HUES6 (cell line): ENCODE measurements around the gene ADAP1.
"Not testable (repeated sequence)": the region's sequence is repeated elsewhere in the genome, so short reads cannot be mapped to it uniquely, and the experiment has no call there.

Experiments
- H3K27ac ChIP-seq: 2 replicates; pipeline ENCODE4 v1.7.0; 2013; ENCODE audit warnings: low read depth, mild to moderate bottlenecking, low read length, inconsistent platforms
- H3K27me3 ChIP-seq: 2 replicates; pipeline ENCODE4 v1.6.1; 2013; ENCODE audit warnings: low read length; ENCODE audit not compliant: control insufficient read depth, insufficient read depth
- H3K36me3 ChIP-seq: 2 replicates; pipeline ENCODE4 v1.6.1; 2013; ENCODE audit warnings: low read length; ENCODE audit not compliant: control insufficient read depth, insufficient read depth
- H3K4me1 ChIP-seq: 2 replicates; pipeline ENCODE4 v1.6.1; 2013; ENCODE audit warnings: low read length; ENCODE audit not compliant: control insufficient read depth, insufficient read depth
- H3K4me3 ChIP-seq: 2 replicates; pipeline ENCODE4 v1.5.1; 2013; ENCODE audit warnings: low read depth, low read length
- H3K9ac ChIP-seq: one replicate; pipeline ENCODE4 v1.6.1; 2013; ENCODE audit warnings: mild to moderate bottlenecking, low read length
- H3K9me3 ChIP-seq: 2 replicates; pipeline ENCODE4 v1.6.1; 2013; ENCODE audit warnings: low read depth, low read length; ENCODE audit not compliant: control insufficient read depth, insufficient read depth

ADAP1 gene

DNA sequence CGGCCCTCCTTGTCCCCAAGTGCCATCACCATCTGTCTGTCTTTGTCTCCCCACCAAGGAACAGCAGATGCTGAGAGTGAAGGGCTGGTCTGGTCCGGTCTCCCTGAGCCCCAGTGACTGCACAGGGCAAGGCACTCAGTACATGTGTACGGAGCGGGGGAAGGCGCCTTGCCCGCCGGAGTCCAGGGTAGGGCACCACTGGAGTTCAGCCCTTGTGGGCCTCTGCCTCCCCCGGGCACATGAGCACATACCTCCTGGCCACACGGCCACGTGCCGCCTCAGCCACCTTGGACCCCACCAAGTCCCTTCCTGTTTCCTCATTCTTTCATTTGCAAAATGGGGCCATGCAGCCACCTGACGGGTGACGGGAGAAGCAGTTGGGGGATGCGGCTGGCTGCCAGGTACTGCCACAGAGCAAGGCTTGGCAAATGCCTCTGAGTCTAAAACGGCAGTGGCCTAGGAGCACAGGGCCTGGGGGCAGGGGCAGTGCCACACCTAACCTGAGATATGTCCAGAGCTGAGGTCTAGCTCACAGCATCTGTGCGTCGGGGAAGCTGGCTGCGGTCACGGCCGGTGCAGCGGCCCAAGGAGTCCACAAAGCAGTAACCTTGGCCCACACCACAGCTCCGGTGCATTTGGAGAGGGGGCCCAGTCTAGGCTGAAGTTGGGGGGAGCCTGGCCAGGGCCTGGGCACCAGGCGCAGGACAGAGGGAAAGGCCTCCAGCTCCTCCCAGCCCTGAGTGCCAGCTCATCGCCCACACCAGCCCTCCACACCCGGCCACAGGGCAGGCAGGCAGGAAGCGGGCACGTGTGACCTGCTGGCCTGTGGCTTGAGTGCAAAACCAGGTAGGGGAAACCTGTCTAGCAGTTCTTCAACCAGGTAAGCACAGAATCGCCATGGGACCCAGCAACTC lies 5.2 kb downstream of the ADAP1 start:
- no peak overlapping the region for H3K4me3 ChIP-seq
- H3K9ac ChIP-seq, result no peak overlapping the region
- H3K9me3 ChIP-seq, result no peaks in the 10 kb centered on the region
- peaks cover 19% of the 10 kb centered on the region for H3K27me3 ChIP-seq
- no peaks in the 10 kb centered on the region for H3K36me3 ChIP-seq
- H3K4me1 ChIP-seq, result peaks cover 22% of the 10 kb centered on the region
- no peak overlapping the region for H3K27ac ChIP-seq

DNA sequence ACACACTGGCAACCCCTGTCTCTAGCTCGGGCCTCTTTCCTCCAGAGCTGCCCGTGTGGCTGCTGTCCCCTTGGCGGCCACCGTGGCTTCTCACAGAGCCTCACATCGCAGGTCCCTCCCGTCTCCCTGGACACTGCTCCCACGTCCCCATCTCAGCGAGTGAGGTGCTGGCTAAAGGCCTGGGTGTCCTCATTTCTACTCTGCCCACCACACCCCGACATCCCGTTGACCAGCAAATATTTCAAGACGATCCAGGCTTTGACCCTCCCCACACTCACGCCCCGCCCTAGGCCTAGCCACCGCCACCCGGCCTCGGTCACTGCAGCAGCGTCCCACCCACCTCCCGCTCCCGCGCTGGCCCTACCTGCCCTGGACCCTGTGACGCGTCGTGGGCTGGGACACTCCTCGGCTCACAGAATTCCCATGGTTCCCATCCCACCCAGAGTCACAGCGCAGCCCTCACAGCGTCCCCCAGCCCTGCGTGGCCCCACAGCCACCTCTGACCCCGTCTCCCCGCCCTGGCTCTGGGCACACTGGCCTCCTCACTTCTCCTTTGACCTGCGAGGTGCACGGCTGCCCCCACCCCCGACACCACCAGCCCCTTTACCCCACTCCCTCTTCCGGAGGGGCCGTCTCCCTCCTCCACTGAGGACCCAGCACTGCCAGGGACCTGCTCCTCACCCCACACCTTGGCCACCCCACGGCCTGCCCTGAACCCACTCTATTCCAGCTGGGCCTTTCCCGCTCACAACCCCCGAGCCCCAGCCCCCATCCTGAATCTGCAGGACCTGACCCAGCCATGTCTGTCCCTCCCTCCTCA lies 6.9 kb downstream of the ADAP1 start:
- Histone ChIP-seq H3K9me3 (no peaks in the 10 kb centered on the region), H3K27ac (no peak overlapping the region), H3K4me1 (peaks cover 22% of the 10 kb centered on the region), H3K36me3 (no peaks in the 10 kb centered on the region), H3K27me3 (peaks cover 10% of the 10 kb centered on the region), H3K9ac (no peak overlapping the region), H3K4me3 (no peak overlapping the region)

DNA sequence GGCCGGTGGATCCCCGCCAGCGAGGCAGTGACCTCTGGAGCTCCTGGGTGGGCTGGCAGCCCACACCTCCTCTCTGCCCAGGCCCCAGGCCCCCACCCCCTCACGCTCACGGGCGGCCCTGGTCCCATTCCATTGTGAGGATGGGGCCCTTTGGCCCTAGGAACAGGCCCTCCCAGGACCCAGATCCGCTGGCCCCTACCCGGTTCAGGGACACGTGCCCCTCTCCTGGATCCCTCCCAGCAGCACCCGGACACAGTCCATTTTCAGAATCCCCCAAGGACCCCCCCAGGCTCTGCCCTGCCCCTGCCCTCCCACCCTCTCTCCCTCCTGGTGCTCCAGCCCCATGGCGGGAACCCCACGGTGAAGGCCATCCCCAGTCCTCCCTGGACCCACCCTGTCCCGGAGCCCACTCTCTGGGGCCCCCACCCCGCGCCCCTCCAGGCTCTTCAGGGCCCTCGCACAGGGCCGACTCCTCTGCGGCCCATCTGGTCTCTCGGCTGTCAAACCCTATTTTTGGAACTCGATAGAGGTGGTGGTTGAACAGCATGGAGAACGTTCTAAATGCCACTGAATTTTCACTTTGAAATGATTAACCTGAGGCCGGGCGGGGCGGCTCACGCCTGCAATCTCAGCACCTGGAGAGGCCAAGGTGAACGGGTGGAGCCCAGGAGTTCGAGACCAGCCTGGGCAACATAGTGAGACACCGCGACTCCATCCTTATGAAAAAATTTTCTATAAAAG lies 8.1 kb downstream of the ADAP1 start:
- no peaks in the 10 kb centered on the region for H3K9me3 ChIP-seq
- H3K4me3 ChIP-seq, result no peak overlapping the region
- peaks cover 13% of the 10 kb centered on the region; the same call in 1 of the 2 replicates for H3K27me3 ChIP-seq
- no peak overlapping the region for H3K9ac ChIP-seq
- peaks cover 22% of the 10 kb centered on the region for H3K4me1 ChIP-seq
- H3K36me3 ChIP-seq, result no peaks in the 10 kb centered on the region
- H3K27ac ChIP-seq, result peak overlapping the region; percentile 51

DNA sequence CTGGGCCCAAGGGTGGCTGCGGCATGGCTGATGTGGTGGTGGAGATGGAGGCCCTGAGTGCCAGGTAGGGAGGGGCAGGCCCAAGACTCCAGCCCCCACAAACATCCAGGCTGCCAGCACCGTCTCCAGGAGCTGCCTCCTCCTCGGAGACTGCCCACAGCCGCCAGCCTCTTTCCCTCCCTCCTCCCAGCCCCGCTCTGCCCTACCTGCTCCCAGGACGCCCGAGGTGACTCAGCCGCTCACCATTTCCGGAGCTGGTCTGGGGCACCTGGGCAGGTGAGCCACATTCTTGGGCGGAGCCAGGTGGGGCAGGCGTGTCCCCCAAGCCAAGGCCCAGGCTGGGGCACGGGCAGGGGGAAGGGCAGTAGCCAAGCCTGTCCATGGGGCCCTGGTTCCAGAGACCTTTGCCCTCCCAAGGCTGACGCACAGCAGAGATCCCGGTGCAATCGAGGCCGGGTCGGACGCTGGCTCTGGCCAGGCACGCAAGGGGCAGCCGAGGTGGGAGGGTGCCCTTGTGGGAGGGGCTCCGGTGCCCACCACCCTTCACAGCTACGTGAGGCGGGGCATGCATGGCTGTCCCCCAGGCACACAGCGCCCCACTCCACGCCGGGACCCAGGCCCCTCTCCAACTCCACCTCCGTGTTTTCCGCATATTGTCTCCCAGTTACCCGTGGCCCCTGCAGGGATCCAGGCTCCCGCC lies 8.8 kb downstream of the ADAP1 start:
- H3K27ac ChIP-seq, result peak overlapping the region; percentile 82
- H3K9me3 ChIP-seq, result no peaks in the 10 kb centered on the region
- H3K36me3 ChIP-seq, result no peaks in the 10 kb centered on the region
- H3K4me3 ChIP-seq, result no peak overlapping the region
- H3K9ac ChIP-seq, result peak overlapping the region; percentile 36
- H3K27me3 ChIP-seq, result peaks cover 18% of the 10 kb centered on the region; the same call in 1 of the 2 replicates
- peaks cover 22% of the 10 kb centered on the region for H3K4me1 ChIP-seq

DNA sequence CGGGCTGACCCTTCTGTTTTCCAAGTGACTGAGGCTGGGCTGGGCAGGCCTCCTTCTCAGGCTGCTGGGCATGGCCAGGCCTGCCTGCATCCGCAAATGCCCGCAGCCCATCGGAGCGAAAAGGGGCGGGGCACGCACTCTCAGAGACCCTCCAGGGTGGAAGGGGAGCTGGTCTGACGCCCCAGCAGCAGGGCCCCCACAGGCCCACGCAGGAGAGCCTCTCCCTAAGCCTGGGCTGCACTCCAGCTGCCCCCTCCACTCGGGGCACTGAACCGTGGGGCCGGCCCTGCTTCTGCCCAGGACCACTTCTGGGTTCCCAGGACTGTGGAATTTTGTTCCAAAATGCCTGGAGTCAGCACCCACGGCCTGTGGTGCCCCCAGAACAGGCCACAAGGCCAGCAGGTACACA lies 9.3 kb downstream of the ADAP1 start:
- Histone ChIP-seq H3K27me3 (peaks cover 18% of the 10 kb centered on the region; the same call in 1 of the 2 replicates), H3K4me3 (no peak overlapping the region), H3K27ac (peak overlapping the region; percentile 82), H3K9me3 (no peaks in the 10 kb centered on the region), H3K9ac (peak overlapping the region; percentile 27), H3K36me3 (no peaks in the 10 kb centered on the region), H3K4me1 (peaks cover 22% of the 10 kb centered on the region)

DNA sequence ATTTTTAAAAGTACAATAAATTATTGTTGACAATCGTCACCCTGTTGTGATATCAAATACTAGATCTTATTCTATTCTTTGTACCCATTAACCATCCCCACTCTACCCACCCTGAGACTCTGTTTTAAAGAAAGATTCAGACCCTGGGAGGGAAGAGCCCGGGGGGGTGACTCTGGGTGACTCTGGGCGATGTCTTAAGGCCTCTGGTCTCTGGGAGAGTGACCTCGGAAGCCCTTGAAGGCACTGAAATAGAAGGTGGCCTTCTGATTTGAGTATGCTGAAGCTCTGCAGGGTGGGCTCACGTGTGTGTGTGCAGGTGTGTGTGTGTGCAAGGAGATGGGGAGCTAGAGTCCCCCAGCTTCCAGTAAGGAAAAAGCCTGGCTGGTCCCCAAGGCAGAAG lies 9.7 kb downstream of the ADAP1 start:
- Histone ChIP-seq H3K4me1 (peaks cover 22% of the 10 kb centered on the region), H3K4me3 (no peak overlapping the region), H3K9ac (peak overlapping the region; percentile 27)

DNA sequence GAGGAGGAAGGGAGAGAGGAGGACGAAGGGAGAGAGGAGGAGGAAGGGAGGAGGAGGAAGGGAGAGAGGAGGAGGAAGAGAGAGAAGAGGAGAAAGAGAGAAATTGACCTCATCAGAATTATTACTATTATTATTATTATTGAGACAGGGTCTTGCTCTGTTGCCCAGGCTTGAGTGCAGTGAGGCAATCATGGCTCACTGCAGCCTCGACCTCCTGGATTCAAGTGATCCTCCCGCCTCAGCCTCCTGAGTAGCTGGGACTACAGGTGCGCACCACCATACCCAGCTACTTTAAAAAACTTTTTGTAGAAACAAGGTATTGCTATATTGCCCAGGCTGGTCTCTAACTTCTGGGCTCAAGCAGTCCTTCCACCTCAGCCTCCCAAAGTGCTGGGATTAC lies 10.7 kb downstream of the ADAP1 start:
- not testable (repeated sequence) for H3K27ac ChIP-seq, H3K4me3 ChIP-seq, H3K36me3 ChIP-seq, H3K9ac ChIP-seq, H3K9me3 ChIP-seq
- Histone ChIP-seq H3K4me1 (peaks cover 15% of the 10 kb centered on the region), H3K27me3 (peaks cover 18% of the 10 kb centered on the region; the same call in 1 of the 2 replicates)

More for the DNA sequence above, 9.7 kb downstream of the ADAP1 start:
- H3K9me3 ChIP-seq, result no peaks in the 10 kb centered on the region
- peaks cover 18% of the 10 kb centered on the region; the same call in 1 of the 2 replicates for H3K27me3 ChIP-seq
- H3K36me3 ChIP-seq, result no peaks in the 10 kb centered on the region
- H3K27ac ChIP-seq, result no peak overlapping the region

DNA sequence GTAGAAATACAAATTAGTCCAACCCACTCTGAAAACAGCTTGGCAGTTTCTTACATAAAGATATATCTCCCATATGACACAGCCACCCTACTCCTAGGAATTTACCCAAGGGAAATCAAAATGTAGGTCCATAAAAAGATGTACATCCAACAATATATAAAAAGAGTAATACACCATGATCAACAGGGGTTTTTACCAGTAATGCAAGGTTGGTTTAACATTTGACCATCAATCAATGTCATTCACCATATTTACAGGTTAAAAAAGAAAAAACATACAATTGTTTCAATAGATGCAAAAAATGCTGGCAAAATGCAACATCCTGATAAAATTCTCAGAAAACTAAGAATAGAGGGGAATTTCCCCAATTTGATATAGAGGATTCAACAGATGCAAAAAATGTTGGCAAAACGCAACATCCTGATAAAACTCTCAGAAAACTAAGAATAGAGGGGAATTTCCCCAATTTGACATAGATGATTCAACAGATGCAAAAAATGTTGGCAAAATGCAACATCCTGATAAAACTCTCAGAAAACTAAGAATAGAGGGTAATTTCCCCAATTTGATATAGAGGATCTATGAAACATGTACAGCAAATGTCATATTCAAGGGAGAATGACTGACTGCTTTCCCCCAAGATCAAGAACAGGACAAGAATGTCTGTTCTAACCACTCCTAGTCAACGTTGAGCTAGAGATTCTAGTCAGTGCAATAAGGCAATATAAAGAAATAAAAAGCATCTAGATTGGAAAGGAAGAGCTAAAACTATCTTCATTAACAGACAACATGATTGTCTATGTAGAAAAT lies 13.7 kb downstream of the ADAP1 start:
- Histone ChIP-seq H3K27ac (no peak overlapping the region), H3K36me3 (no peaks in the 10 kb centered on the region), H3K9ac (no peak overlapping the region), H3K9me3 (no peaks in the 10 kb centered on the region), H3K4me3 (no peak overlapping the region), H3K4me1 (peaks cover 11% of the 10 kb centered on the region), H3K27me3 (peaks cover 18% of the 10 kb centered on the region; the same call in 1 of the 2 replicates)

DNA sequence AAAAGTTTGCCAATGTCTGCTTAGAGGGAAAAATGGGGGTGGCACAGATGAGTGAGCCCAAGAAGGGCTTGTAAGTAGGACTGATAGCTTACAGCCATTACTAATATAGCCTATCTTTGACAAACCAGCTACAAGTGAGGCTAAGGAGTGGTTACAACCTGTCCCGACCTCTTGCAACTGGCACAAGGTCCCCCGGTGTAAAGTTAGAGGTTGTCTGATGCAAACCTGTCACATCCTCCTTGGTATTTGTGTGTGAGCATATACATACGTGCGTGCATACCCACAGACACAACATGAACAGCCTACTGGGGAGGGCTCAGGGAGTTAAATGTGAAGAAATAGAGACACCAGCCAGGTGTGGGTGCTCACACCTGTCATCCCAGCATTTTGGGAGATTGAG lies 14.6 kb downstream of the ADAP1 start:
- H3K9ac ChIP-seq, result no peak overlapping the region
- H3K4me3 ChIP-seq, result no peak overlapping the region
- H3K27ac ChIP-seq, result no peak overlapping the region
- H3K9me3 ChIP-seq, result no peaks in the 10 kb centered on the region
- no peaks in the 10 kb centered on the region for H3K36me3 ChIP-seq
- H3K27me3 ChIP-seq, result peaks cover 18% of the 10 kb centered on the region; the same call in 1 of the 2 replicates
- peaks cover 2% of the 10 kb centered on the region; the same call in 1 of the 2 replicates for H3K4me1 ChIP-seq
